ENCODE measurements around the gene RAB11FIP3.
"Not testable (repeated sequence)": the region's sequence is repeated elsewhere in the genome, so short reads cannot be mapped to it uniquely, and the experiment has no call there.

The RAB11FIP3 gene, protein sequence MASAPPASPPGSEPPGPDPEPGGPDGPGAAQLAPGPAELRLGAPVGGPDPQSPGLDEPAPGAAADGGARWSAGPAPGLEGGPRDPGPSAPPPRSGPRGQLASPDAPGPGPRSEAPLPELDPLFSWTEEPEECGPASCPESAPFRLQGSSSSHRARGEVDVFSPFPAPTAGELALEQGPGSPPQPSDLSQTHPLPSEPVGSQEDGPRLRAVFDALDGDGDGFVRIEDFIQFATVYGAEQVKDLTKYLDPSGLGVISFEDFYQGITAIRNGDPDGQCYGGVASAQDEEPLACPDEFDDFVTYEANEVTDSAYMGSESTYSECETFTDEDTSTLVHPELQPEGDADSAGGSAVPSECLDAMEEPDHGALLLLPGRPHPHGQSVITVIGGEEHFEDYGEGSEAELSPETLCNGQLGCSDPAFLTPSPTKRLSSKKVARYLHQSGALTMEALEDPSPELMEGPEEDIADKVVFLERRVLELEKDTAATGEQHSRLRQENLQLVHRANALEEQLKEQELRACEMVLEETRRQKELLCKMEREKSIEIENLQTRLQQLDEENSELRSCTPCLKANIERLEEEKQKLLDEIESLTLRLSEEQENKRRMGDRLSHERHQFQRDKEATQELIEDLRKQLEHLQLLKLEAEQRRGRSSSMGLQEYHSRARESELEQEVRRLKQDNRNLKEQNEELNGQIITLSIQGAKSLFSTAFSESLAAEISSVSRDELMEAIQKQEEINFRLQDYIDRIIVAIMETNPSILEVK

GRCh38 chr16:425082-425718, at the start of gene RAB11FIP3:
RAB11FIP3 (plus strand) TSS chr16:425649; CDS start chr16:426007, 358 bp downstream.
- DNase-seq (ENCODE audit: low read depth), result peak; percentile 70

DNA sequence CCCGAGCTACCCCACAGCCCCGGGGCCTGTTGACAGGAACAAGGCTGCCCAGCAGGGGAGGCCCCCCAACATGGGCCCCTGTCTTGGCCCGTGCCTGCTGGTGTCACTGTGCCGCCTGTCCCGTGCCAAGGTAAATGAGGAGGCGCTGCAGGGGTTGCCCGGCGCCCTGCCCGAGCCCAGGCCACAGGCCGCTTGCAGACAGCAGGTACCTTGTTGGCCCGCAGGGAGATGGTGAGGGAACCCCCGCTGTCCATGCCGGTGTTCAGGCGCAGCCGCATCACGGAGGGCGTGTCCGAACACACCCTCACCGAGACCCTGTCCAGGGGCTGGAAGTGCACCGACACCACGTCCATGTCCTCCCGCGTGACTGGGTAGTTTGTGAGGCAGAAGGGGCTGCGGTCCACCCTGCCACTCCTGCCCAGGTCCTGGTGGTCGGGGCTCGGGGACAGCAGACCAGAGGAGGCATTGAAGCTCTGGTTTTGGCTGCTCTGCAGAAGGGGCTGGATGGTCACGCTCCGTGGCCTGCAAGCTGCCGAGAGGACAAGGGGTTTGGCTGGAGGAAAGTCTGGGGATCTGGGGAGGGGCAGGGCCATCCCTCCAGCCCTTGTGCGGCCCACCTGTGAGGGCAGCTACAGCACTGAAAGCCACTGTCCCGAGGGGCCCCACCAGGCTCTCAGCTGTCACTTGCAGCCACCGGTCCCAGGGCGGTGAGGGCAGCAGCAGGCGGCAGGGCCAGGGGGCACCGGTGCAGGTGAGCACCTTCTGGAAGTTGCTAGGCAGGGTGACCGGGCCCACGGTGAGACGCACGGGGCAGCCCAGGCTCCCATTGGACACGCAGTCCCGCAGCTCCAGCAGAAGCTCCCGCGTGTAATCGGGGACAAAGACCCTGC, 49.3 kb upstream of the RAB11FIP3 start:
- DNase-seq (ENCODE audit: low read depth), result no peak

GRCh38 chr16:376817-377418, 48.5 kb upstream of the RAB11FIP3 start:
- no peak for DNase-seq (ENCODE audit: low read depth)

- DNase-seq (ENCODE audit: low read depth), result no peak
These were observed 48.0 kb upstream of the RAB11FIP3 start for GRCh38 chr16:377419-377951.

DNA sequence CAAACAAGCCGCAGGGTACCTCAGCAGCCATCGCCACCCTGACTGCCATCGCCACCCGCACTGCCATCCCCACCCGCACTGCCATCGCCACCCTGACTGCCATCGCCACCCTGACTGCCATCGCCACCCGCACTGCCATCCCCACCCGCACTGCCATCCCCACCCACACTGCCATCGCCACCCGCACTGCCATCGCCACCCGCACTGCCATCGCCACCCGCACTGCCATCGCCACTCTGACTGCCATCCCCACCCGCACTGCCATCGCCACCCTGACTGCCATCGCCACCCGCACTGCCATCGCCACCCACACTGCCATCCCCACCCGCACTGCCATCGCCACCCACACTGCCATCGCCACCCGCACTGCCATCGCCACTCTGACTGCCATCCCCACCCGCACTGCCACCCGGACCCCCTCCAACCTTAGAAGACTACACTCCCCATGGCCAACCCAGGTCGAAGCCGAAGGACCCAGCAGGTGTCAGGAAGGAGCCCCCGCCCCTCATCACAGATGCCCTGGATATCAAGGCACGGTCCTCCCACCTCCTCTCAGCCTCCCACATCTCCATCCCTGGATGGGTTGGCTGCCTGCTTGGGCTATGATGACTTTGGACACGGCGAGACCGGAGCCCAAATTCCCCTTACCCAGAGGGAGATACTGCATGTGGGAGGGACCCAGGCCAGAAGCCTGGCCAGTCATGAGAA, 47.2 kb upstream of the RAB11FIP3 start:
- not testable (repeated sequence) for DNase-seq (ENCODE audit: low read depth)

GRCh38 chr16:378821-379182, 46.6 kb upstream of the RAB11FIP3 start:
- DNase-seq (ENCODE audit: low read depth), result no peak

DNA sequence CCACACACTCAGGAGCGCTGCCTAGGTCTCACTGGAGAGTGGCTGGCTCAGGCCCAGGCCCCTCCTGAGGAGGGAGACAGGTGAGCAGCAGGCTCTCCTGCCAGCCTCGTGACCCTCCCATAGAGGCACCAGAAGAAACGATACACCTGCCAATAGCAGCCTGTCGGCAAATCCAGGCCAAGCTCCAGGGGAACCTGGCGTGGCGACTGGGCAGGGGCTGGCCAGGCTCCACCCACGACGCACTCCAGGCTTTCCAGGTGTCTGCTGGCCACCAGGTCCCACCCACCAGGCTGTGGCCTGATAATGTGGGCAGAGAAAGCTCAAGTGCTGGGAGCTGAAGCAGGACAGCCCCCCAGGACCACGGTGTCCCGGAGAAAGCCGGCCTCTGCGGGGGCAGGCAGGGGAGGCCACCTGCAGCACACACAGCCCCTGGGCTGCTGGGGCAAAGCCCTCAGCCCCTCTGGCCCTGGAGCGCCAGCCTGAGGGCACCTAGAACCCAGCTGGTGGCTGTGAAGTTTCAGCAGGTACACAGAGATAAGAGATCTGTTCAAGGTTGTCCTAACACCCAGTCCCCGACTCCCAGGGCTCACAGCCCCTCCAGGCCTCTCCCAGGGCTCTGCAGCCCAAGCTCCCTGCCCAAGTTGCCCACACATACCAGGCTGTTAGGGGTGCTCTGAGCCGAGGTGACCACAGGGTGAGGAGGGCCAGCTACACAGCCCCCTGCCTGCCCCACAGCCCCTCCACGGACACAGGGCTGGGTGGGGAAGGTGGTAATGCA, 46.1 kb upstream of the RAB11FIP3 start:
- no peak for DNase-seq (ENCODE audit: low read depth)

- DNase-seq (ENCODE audit: low read depth), result no peak
These were observed 45.3 kb upstream of the RAB11FIP3 start for GRCh38 chr16:379961-380761.

DNA sequence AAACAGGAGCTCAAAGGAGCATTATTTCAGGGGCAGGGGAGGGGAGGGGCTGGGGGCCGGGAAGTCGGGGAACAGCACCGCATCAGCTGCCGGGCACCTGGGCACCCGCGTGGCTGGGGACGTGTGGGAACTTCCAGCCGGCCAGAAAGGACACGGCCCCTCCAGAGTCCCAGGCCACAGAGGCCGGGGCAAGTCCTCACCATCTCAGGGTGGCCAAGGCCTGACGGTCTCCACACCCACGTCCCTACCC, 44.8 kb upstream of the RAB11FIP3 start:
- DNase-seq (ENCODE audit: low read depth), result no peak

- DNase-seq (ENCODE audit: low read depth), result no peak
These were observed 44.2 kb upstream of the RAB11FIP3 start for GRCh38 chr16:381012-381788.

DNA sequence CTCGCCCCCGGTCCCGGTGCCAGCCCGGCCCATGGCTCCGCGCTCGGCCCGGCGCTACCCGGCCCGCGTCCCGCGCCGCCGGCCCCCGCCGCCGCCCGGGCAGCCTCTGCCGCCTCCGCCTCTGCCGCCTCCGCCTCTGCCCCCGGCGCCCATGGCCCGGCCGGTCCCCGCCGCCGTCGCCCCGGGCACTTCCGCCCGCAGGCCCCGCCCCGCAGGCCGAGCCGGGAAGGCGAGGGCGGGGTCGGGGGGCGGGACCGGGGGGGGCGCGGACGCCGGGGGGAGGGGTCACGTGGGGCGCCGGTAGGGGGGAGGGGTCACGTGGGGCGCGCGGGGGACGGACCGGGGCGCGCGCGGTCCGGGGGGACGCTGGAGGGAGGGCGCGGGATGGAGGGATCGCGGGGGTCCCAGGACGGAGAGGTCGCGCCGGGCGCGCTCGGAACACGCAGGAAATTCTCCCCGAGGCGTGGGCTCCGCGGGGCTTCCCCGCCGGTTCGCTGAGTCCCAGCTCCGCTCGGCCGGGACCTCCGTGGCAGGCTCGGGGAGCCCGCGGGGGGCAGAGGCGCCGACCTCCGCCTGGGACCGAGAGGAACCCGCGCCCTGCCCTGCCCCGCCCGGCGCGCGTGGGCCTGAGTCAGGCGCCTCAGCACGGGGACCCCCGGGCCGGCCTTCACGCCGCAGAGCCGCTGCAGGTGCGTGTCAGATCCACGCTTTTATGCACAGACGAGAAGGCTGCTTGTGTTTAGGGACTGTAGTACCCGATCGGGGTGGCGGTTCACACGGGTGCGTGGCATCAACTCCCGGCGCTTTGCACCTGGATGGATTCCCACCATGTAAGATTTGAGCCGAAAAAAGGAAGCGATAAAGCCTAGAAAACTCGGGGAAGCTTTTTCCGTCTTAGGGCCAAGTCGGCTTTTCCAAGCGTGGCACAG, 43.4 kb upstream of the RAB11FIP3 start, which contains the start of gene PGAP6:
Gene PGAP6 (minus strand): TSS at position 190 of the 929 bp plus-strand sequence. CDS start 157 bp downstream, at position 33.
- DNase-seq (ENCODE audit: low read depth), result peak; percentile 45

GRCh38 chr16:383326-384051, 42.0 kb upstream of the RAB11FIP3 start:
- no peak for DNase-seq (ENCODE audit: low read depth)

DNA sequence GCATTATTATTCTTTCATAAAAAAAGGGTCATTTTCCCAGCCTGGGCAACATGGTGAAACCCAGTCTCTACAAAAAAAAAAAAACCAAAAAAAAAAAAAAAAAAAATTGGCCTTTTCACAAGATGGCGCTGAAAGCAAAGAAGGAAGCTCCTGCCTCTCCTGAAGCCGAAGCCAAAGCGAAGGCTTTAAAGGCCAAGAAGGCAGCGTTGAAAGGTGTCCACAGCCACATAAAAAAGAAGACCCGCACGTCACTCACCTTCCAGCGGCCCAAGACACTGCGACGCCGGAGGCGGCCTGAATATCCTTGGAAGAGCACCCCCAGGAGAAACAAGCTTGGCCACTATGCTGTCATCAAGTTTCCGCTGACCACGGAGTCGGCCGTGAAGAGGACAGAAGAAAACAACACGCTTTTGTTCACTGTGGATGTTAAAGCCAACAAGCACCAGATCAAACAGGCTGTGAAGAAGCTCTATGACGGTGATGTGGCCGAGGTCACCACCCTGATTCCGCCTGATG, 38.8 kb upstream of the RAB11FIP3 start:
- no peak for DNase-seq (ENCODE audit: low read depth)

- DNase-seq (ENCODE audit: low read depth), result not testable (repeated sequence)
These were observed 37.4 kb upstream of the RAB11FIP3 start for GRCh38 chr16:387761-388666.

- no peak for DNase-seq (ENCODE audit: low read depth)
These were observed 36.1 kb upstream of the RAB11FIP3 start for GRCh38 chr16:389352-389751.

Data from stimulated activated CD8-positive, alpha-beta memory T cell treated with anti-CD3 and anti-CD28 coated beads, Interleukin-15, amount 100 ng/mL, for 24 hours (primary cell).